Measurements from ENCODE around the gene NRXN2.

GRCh38 chr11:64580412-64580811 lies 142.6 kb downstream of the NRXN2 start:
- no peak for TF ChIP-seq CTCF (IDR thresholded peaks at IDR 0.05; ENCODE audit: low read depth, low read length)
- no peak for TF ChIP-seq MAX (IDR thresholded peaks at IDR 0.05; ENCODE audit: low read depth, low read length)
- no peak for TF ChIP-seq POLR2A (IDR thresholded peaks at IDR 0.05; ENCODE audit: extremely low read depth, insufficient read length)
